Activated CD4-positive, alpha-beta T cell treated with anti-CD3 and anti-CD28 coated beads for 36 hours (primary cell): Measurements from ENCODE around the gene HGF. TPM values are rescaled to one million over a fixed set of nuclear protein-coding genes. Genes with fewer than 3 reads are reported as not detected.
"Not testable (repeated sequence)": the region's sequence is repeated elsewhere in the genome, so short reads cannot be mapped to it uniquely, and the experiment has no call there.

Experiments used
- ATAC-seq: fragments of 200-7000 bp; cut with Tn5 transposase; one replicate; pipeline ENCODE4 v1.10.0; 2021; ENCODE audit warnings: mild to moderate bottlenecking, moderate library complexity
- CTCF ChIA-PET: fragments of 350-600 bp; sonication (Branson Sonifier 250); formaldehyde crosslinking; loops from one replicate; lab custom pipeline; 2021; ENCODE audit warnings: antibody characterized with exemption; lab: Charles Lee
- POLR2A ChIA-PET: fragments of 350-600 bp; sonication (Branson Sonifier 250); formaldehyde crosslinking; loops from one replicate; lab custom pipeline; 2021; ENCODE audit warnings: antibody characterized with exemption, inconsistent platforms; lab: Charles Lee
- DNase-seq: peaks from one replicate; pipeline ENCODE4 v3.0.0-alpha.2; 2020
- H3K27ac Mint-ChIP-seq: one replicate; pipeline ENCODE4 v1.8.0; 2021; ENCODE audit warnings: mixed read lengths
- H3K27me3 Mint-ChIP-seq: one replicate; pipeline ENCODE4 v1.8.0; 2021; ENCODE audit warnings: mixed read lengths
- H3K36me3 Mint-ChIP-seq: one replicate; pipeline ENCODE4 v1.8.0; 2021; ENCODE audit warnings: low read depth, mixed read lengths
- H3K4me1 Mint-ChIP-seq: one replicate; pipeline ENCODE4 v1.8.0; 2021; ENCODE audit warnings: mixed read lengths
- H3K4me3 Mint-ChIP-seq: one replicate; pipeline ENCODE4 v1.8.0; 2021; ENCODE audit warnings: mild to moderate bottlenecking, moderate library complexity, mixed read lengths
- H3K9me3 Mint-ChIP-seq: one replicate; pipeline ENCODE4 v1.8.0; 2021; ENCODE audit warnings: low read depth, mixed read lengths
- intact Hi-C, 2 experiments: fragments of 100-400 bp; cut with DNase I in 1 of 2; cut with micrococcal nuclease in 1 of 2; formaldehyde crosslinking; loops; one replicate each; pipeline versions ENCODE4 v1.14.2 to v1.15.1; 2022 to 2024; cut with DNase I, micrococcal nuclease
- total RNA-seq, 2 experiments: library from RNA; stranded (reverse); gene quantifications; one replicate each; pipeline ENCODE4 v1.2.3, GENCODE V29; 2021

The HGF gene
- total RNA-seq, 2 experiments from 2014 or later = not detected

GRCh38 chr7:81743665-81744064 lies 26.2 kb downstream of the HGF start:
- Mint-ChIP-seq H3K9me3 (peaks cover 5% of the 10 kb centered on the region), H3K27me3 (no peaks in the 10 kb centered on the region), H3K4me1 (no peaks in the 10 kb centered on the region), H3K36me3 (no peaks in the 10 kb centered on the region), H3K4me3 (no peak overlapping the region), H3K27ac (no peak overlapping the region)
- POLR2A ChIA-PET = no interaction called here
- CTCF ChIA-PET = no interaction called here
- ATAC-seq (no peak), DNase-seq (no peak)
- intact Hi-C loops = no loop called here

- no peak overlapping the region for H3K4me3 Mint-ChIP-seq
- peaks cover 5% of the 10 kb centered on the region for H3K9me3 Mint-ChIP-seq
- intact Hi-C loops = no loop called here
- ChIA-PET POLR2A (no interaction called here), CTCF (no interaction called here)
- DNase-seq (no peak), ATAC-seq (no peak)
- no peak overlapping the region for H3K27ac Mint-ChIP-seq
- no peaks in the 10 kb centered on the region for H3K27me3 Mint-ChIP-seq
- no peaks in the 10 kb centered on the region for H3K4me1 Mint-ChIP-seq
- no peaks in the 10 kb centered on the region for H3K36me3 Mint-ChIP-seq
These were observed 26.6 kb downstream of the HGF start for GRCh38 chr7:81743201-81743600.

GRCh38 chr7:81740403-81740802 lies 29.4 kb downstream of the HGF start:
- no peak overlapping the region for H3K4me3 Mint-ChIP-seq
- no peak for DNase-seq
- no peak overlapping the region for H3K27ac Mint-ChIP-seq
- ATAC-seq = no peak
- CTCF ChIA-PET = no interaction called here
- no peaks in the 10 kb centered on the region for H3K27me3 Mint-ChIP-seq
- intact Hi-C loops = no loop called here
- H3K4me1 Mint-ChIP-seq = no peaks in the 10 kb centered on the region
- H3K36me3 Mint-ChIP-seq = no peaks in the 10 kb centered on the region
- POLR2A ChIA-PET = no interaction called here
- H3K9me3 Mint-ChIP-seq = peaks cover 5% of the 10 kb centered on the region

- no peak overlapping the region for H3K27ac Mint-ChIP-seq
- H3K27me3 Mint-ChIP-seq = no peaks in the 10 kb centered on the region
- ChIA-PET POLR2A (no interaction called here), CTCF (no interaction called here)
- H3K4me1 Mint-ChIP-seq = no peaks in the 10 kb centered on the region
- ATAC-seq (no peak), DNase-seq (no peak)
- no peaks in the 10 kb centered on the region for H3K9me3 Mint-ChIP-seq
- intact Hi-C loops = no loop called here
- H3K4me3 Mint-ChIP-seq = no peak overlapping the region
- no peaks in the 10 kb centered on the region for H3K36me3 Mint-ChIP-seq
These were observed 33.8 kb downstream of the HGF start for GRCh38 chr7:81736091-81736490.

GRCh38 chr7:81725812-81726127 lies 44.1 kb downstream of the HGF start:
- Mint-ChIP-seq H3K4me1 (no peaks in the 10 kb centered on the region), H3K36me3 (no peaks in the 10 kb centered on the region), H3K27me3 (no peaks in the 10 kb centered on the region), H3K4me3 (no peak overlapping the region), H3K9me3 (no peaks in the 10 kb centered on the region), H3K27ac (no peak overlapping the region)
- intact Hi-C loops = no loop called here
- POLR2A ChIA-PET = no interaction called here
- no peak for DNase-seq
- ATAC-seq = no peak
- CTCF ChIA-PET = no interaction called here

- no peaks in the 10 kb centered on the region for H3K27me3 Mint-ChIP-seq
- no peak for ATAC-seq
- H3K36me3 Mint-ChIP-seq = no peaks in the 10 kb centered on the region
- ChIA-PET POLR2A (no interaction called here), CTCF (no interaction called here)
- H3K4me3 Mint-ChIP-seq = no peak overlapping the region
- no peak for DNase-seq
- no peaks in the 10 kb centered on the region for H3K4me1 Mint-ChIP-seq
- intact Hi-C loops = no loop called here
- no peak overlapping the region for H3K27ac Mint-ChIP-seq
- no peaks in the 10 kb centered on the region for H3K9me3 Mint-ChIP-seq
These were observed 44.6 kb downstream of the HGF start for GRCh38 chr7:81725003-81725811.

GRCh38 chr7:81722250-81722649 lies 47.6 kb downstream of the HGF start:
- ATAC-seq, H3K9me3 Mint-ChIP-seq, CTCF ChIA-PET, POLR2A ChIA-PET, H3K4me1 Mint-ChIP-seq, intact Hi-C loops, H3K4me3 Mint-ChIP-seq, DNase-seq, H3K27ac Mint-ChIP-seq, H3K36me3 Mint-ChIP-seq, H3K27me3 Mint-ChIP-seq: not testable (repeated sequence)

- CTCF ChIA-PET = no interaction called here
These were observed 48.4 kb downstream of the HGF start for GRCh38 chr7:81721437-81721836.

GRCh38 chr7:81719865-81720264 lies 50.0 kb downstream of the HGF start:
- Mint-ChIP-seq H3K4me3 (no peak overlapping the region), H3K9me3 (no peaks in the 10 kb centered on the region), H3K36me3 (no peaks in the 10 kb centered on the region), H3K27ac (no peak overlapping the region), H3K4me1 (no peaks in the 10 kb centered on the region), H3K27me3 (no peaks in the 10 kb centered on the region)
- ATAC-seq (no peak), DNase-seq (no peak)
- ChIA-PET CTCF (no interaction called here), POLR2A (no interaction called here)
- intact Hi-C loops = no loop called here

More at GRCh38 chr7:81721437-81721836, 48.4 kb downstream of the HGF start:
- Mint-ChIP-seq H3K27me3 (no peaks in the 10 kb centered on the region), H3K4me1 (no peaks in the 10 kb centered on the region), H3K4me3 (no peak overlapping the region), H3K9me3 (no peaks in the 10 kb centered on the region), H3K27ac (no peak overlapping the region), H3K36me3 (no peaks in the 10 kb centered on the region)
- ATAC-seq (no peak), DNase-seq (no peak)
- POLR2A ChIA-PET = no interaction called here
- intact Hi-C loops = no loop called here

GRCh38 chr7:81715984-81716588 lies 53.8 kb downstream of the HGF start:
- ATAC-seq (no peak), DNase-seq (no peak)
- CTCF ChIA-PET = no interaction called here
- Mint-ChIP-seq H3K27me3 (no peaks in the 10 kb centered on the region), H3K36me3 (no peaks in the 10 kb centered on the region), H3K4me1 (no peaks in the 10 kb centered on the region), H3K27ac (no peak overlapping the region), H3K9me3 (no peaks in the 10 kb centered on the region), H3K4me3 (no peak overlapping the region)
- intact Hi-C loops = no loop called here
- POLR2A ChIA-PET = no interaction called here

GRCh38 chr7:81714306-81714705 lies 55.5 kb downstream of the HGF start:
- no peak overlapping the region for H3K27ac Mint-ChIP-seq
- ATAC-seq (no peak), DNase-seq (no peak)
- intact Hi-C loops = no loop called here
- H3K9me3 Mint-ChIP-seq = no peaks in the 10 kb centered on the region
- no peaks in the 10 kb centered on the region for H3K36me3 Mint-ChIP-seq
- H3K4me3 Mint-ChIP-seq = no peak overlapping the region
- ChIA-PET POLR2A (no interaction called here), CTCF (no interaction called here)
- no peaks in the 10 kb centered on the region for H3K4me1 Mint-ChIP-seq
- no peaks in the 10 kb centered on the region for H3K27me3 Mint-ChIP-seq

- ChIA-PET POLR2A (no interaction called here), CTCF (no interaction called here)
- Mint-ChIP-seq H3K4me1 (no peaks in the 10 kb centered on the region), H3K27ac (no peak overlapping the region), H3K27me3 (no peaks in the 10 kb centered on the region), H3K9me3 (peaks cover 1% of the 10 kb centered on the region), H3K4me3 (no peak overlapping the region), H3K36me3 (no peaks in the 10 kb centered on the region)
- intact Hi-C loops = no loop called here
- DNase-seq (no peak), ATAC-seq (no peak)
These were observed 59.1 kb downstream of the HGF start for GRCh38 chr7:81710751-81711150.
